A673 (cell line): ENCODE measurements around the gene FGFR3. TPM values are rescaled to one million over a fixed set of nuclear protein-coding genes. Genes with fewer than 3 reads are reported as not detected.
A peak's percentile ranks its signal among the peaks of the same experiment; 100 is the strongest.

Source experiments
- Bru-seq: library from RNA; stranded (reverse); fragments of 400-500 nt; gene quantifications from one replicate; lab custom pipeline; 2021; lab: Mats Ljungman, UMichigan
- BruChase-seq, 2 experiments: library from RNA; stranded (reverse); fragments of 400-500 nt; gene quantifications; one replicate each; lab custom pipeline; 2021; lab: Mats Ljungman, UMichigan
- BruUV-seq: library from RNA; stranded (reverse); fragments of 400-500 nt; replicated peaks from 2 replicates; lab custom pipeline; 2021; lab: Mats Ljungman, UMichigan
- CTCF ChIA-PET: fragments of 300-600 bp; sonication (Branson Sonifier 250); formaldehyde crosslinking; loops from one replicate; lab custom pipeline; 2022; ENCODE audit warnings: antibody characterized with exemption; lab: Charles Lee
- POLR2A ChIA-PET: fragments of 300-600 bp; sonication (Branson Sonifier 250); formaldehyde crosslinking; loops from one replicate; lab custom pipeline; 2022; ENCODE audit warnings: antibody characterized with exemption; ENCODE audit not compliant: low non-redundant PET; lab: Charles Lee
- DNase-seq: peaks from one replicate; pipeline ENCODE4 v3.0.0-alpha.2; 2015; ENCODE audit warnings: low spot score
- H3K27ac ChIP-seq: fragments of 200-600 bp; sonication (generic); 2 replicates; pipeline ENCODE4 v1.5.1; 2016; ENCODE audit warnings: mixed run types, low read depth, mild to moderate bottlenecking, mixed read lengths, antibody characterized with exemption, low read length; ENCODE audit not compliant: poor library complexity, severe bottlenecking
- H3K27me3 ChIP-seq: fragments of 200-600 bp; sonication (generic); replicated peaks from 2 replicates; pipeline ENCODE4 v1.6.1; 2017; ENCODE audit warnings: mixed run types, low read depth, mild to moderate bottlenecking, mixed read lengths, antibody characterized with exemption, low read length; ENCODE audit not compliant: insufficient read depth, poor library complexity
- H3K36me3 ChIP-seq: fragments of 200-600 bp; sonication (generic); 2 replicates; pipeline ENCODE4 v1.6.1; 2016; ENCODE audit warnings: mixed run types, mild to moderate bottlenecking, mixed read lengths, antibody characterized with exemption, low read length; ENCODE audit not compliant: insufficient read depth, poor library complexity, severe bottlenecking
- H3K4me1 ChIP-seq: fragments of 200-600 bp; sonication (generic); 2 replicates; pipeline ENCODE4 v1.6.1; 2017; ENCODE audit warnings: mixed run types, mild to moderate bottlenecking, mixed read lengths, antibody characterized with exemption, low read length; ENCODE audit not compliant: insufficient read depth, poor library complexity, severe bottlenecking
- H3K4me3 ChIP-seq: fragments of 200-600 bp; sonication (generic); 2 replicates; pipeline ENCODE4 v1.5.1; 2016; ENCODE audit warnings: low read depth, mixed run types, mild to moderate bottlenecking, mixed read lengths, low read length; ENCODE audit not compliant: poor library complexity, severe bottlenecking
- H3K9me3 ChIP-seq: fragments of 200-600 bp; sonication (generic); 2 replicates; pipeline ENCODE4 v1.6.1; 2016; ENCODE audit warnings: mixed run types, low read depth, mild to moderate bottlenecking, mixed read lengths, antibody characterized with exemption, low read length; ENCODE audit not compliant: poor library complexity, severe bottlenecking
- EZH2 ChIP-seq: fragments of 200-600 bp; sonication (generic); IDR thresholded peaks from 2 replicates; pipeline ENCODE4 v1.6.1; 2017; ENCODE audit warnings: borderline replicate concordance, low read depth, mild to moderate bottlenecking, mixed read lengths, antibody characterized with exemption, low read length; ENCODE audit not compliant: poor library complexity, severe bottlenecking
- intact Hi-C: fragments of 100-400 bp; cut with micrococcal nuclease; formaldehyde crosslinking; loops from one replicate; pipeline ENCODE4 v1.10.0; 2022; ENCODE audit not compliant: unreplicated experiment
- long read RNA-seq: library from polyadenylated mRNA; stranded (forward); transcript quantifications from one replicate; pipeline ENCODE4 v2.0.0, GENCODE V29; 2022
- total RNA-seq: library from RNA; stranded (reverse); gene quantifications from 2 replicates; pipeline ENCODE4 v1.2.3, GENCODE V29; 2021
- TF ChIP-seq, protein P1 (sequence below): fragments of 300-800, 200-600 bp; sonication (generic); conservative IDR thresholded peaks from 2 replicates; pipeline ENCODE4 v1.5.1; 2017; ENCODE audit warnings: low read depth, mild to moderate bottlenecking, antibody characterized with exemption, low read length, moderate library complexity, mixed read lengths

The FGFR3 gene
- total RNA-seq (4.7 and 5.5 TPM in 2 replicates), Bru-seq, nascent RNA (percentile 29 among the genes with signal in this experiment), BruChase-seq, experiment 1, labeled RNA remaining after a 2-hour chase (percentile 35 among the genes with signal in this experiment), BruChase-seq, experiment 2, labeled RNA remaining after a 6-hour chase (percentile 42 among the genes with signal in this experiment)
- long read RNA-seq, partial matches to known transcripts = 0 of 1 reads
- long read RNA-seq, other reads (novel, unspliced or antisense) = 1 of 1 reads

DNA sequence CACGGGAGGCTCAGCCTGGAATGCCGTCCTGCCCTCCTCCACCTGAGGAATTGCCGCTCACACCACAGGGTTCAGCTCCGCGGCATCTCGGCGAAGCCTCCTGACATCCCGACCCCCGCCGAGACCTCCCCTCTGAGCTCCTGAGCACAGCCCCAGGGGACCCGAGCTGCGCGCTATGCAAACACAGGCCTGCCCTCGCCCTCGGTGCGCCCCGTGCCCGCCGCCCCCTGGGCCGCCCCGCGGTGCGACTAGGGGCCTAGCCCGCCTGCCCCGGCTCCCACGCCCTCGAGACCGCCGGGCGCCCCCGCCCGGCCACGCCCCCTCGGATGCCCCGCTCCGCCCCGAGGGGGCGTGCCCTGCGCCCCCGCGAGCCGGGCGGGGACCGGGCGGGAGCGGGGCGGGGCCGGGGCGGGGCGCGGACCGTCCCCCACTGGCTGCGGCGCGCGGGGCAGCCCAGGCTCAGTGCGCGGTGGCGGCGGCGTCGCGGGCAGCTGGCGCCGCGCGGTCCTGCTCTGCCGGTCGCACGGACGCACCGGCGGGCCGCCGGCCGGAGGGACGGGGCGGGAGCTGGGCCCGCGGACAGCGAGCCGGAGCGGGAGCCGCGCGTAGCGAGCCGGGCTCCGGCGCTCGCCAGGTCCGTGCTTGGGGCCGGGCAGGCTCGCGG is at the start of gene FGFR3:
Gene FGFR3, plus strand, starts transcription at position 462 of the 664 bp plus-strand sequence. CDS start 642 bp downstream, outside the sequence.
- Histone ChIP-seq H3K27me3 (peaks cover 15% of the 10 kb centered on the region), H3K36me3 (no peaks in the 10 kb centered on the region), H3K27ac (no peak within 1 kb of the TSS), H3K4me3 (peak within 1 kb of the TSS; percentile 55), H3K9me3 (no peaks in the 10 kb centered on the region), H3K4me1 (peaks cover 4% of the 10 kb centered on the region)
- TF ChIP-seq, protein P1, sequence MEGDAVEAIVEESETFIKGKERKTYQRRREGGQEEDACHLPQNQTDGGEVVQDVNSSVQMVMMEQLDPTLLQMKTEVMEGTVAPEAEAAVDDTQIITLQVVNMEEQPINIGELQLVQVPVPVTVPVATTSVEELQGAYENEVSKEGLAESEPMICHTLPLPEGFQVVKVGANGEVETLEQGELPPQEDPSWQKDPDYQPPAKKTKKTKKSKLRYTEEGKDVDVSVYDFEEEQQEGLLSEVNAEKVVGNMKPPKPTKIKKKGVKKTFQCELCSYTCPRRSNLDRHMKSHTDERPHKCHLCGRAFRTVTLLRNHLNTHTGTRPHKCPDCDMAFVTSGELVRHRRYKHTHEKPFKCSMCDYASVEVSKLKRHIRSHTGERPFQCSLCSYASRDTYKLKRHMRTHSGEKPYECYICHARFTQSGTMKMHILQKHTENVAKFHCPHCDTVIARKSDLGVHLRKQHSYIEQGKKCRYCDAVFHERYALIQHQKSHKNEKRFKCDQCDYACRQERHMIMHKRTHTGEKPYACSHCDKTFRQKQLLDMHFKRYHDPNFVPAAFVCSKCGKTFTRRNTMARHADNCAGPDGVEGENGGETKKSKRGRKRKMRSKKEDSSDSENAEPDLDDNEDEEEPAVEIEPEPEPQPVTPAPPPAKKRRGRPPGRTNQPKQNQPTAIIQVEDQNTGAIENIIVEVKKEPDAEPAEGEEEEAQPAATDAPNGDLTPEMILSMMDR = no peak
- TF ChIP-seq EZH2 = no peak
- intact Hi-C loops = no loop called here
- DNase-seq = peak; percentile 73
- no TSS peak for BruUV-seq
- CTCF ChIA-PET = interaction anchor here (0.6 kb wide), 1 partner anchor 45 kb away, joined by 3 read pairs; no protein-coding TSS in a partner anchor
- POLR2A ChIA-PET = no interaction called here

DNA sequence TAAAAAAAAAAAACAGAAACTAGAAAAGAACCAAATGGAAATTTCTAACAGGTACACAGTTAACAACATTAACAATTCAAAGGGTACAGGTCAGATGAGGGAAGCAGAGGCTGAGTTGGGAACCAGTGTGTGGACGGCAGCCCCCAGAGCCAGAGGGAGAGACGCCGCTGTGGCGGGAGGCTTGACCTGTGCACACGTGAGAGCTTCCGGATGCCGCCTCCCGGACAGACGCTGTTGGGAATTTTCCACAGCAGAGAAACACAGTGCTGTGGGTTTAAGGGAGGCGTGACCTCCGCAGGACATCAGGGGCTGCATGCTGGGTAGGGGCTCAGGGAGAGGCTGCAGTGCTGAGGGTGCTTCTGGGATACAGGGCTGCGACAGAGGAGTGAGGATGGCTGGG is 49.5 kb upstream of the FGFR3 start:
- intact Hi-C loops = no loop called here
- POLR2A ChIA-PET = no interaction called here
- Histone ChIP-seq H3K36me3 (peaks cover 58% of the 10 kb centered on the region), H3K27ac (no peak overlapping the region), H3K9me3 (no peaks in the 10 kb centered on the region), H3K4me3 (no peak overlapping the region), H3K4me1 (no peaks in the 10 kb centered on the region), H3K27me3 (no peaks in the 10 kb centered on the region)
- CTCF ChIA-PET = no interaction called here
- BruUV-seq = no TSS peak
- no peak for DNase-seq
- TF ChIP-seq, protein P1 = no peak
- no peak for TF ChIP-seq EZH2

GRCh38 chr4:1743975-1744374 is 49.1 kb upstream of the FGFR3 start:
- no peak for TF ChIP-seq EZH2
- TF ChIP-seq, protein P1 = no peak
- Histone ChIP-seq H3K27me3 (no peaks in the 10 kb centered on the region), H3K9me3 (no peaks in the 10 kb centered on the region), H3K36me3 (peaks cover 54% of the 10 kb centered on the region), H3K27ac (no peak overlapping the region), H3K4me3 (no peak overlapping the region), H3K4me1 (no peaks in the 10 kb centered on the region)
- POLR2A ChIA-PET = no interaction called here
- DNase-seq = no peak
- intact Hi-C loops = no loop called here
- CTCF ChIA-PET = no interaction called here
- no TSS peak for BruUV-seq
